MCF 10A (cell line): ENCODE measurements around the gene MYO9A. TPM values are rescaled to one million over a fixed set of nuclear protein-coding genes. Genes with fewer than 3 reads are reported as not detected.

ENCODE experiments used
- BruUV-seq: library from RNA; stranded (reverse); fragments of 400-500 nt; replicated peaks from 2 replicates; lab custom pipeline; 2021; lab: Mats Ljungman, UMichigan
- CTCF ChIA-PET: fragments of 300-600 bp; sonication (Branson Sonifier 250); formaldehyde crosslinking; extraction: SDS; loops from one replicate; lab custom pipeline; 2021; ENCODE audit warnings: antibody characterized with exemption, inconsistent platforms; lab: Yijun Ruan, JAX
- POLR2A ChIA-PET: fragments of 300-600, 350-650 bp; sonication (Branson Sonifier 250); formaldehyde crosslinking; extraction: SDS; loops from one replicate; lab custom pipeline; 2020; ENCODE audit warnings: antibody characterized with exemption, inconsistent platforms; lab: Yijun Ruan, JAX
- DNase-seq: peaks from one replicate; pipeline ENCODE4 v3.0.0-alpha.2; 2018; ENCODE audit not compliant: unreplicated experiment
- H3K27ac Mint-ChIP-seq: one replicate; pipeline ENCODE4 v1.8.0; 2022; ENCODE audit warnings: mild to moderate bottlenecking, low read depth, mixed read lengths; ENCODE audit not compliant: unreplicated experiment
- H3K27me3 Mint-ChIP-seq: one replicate; pipeline ENCODE4 v1.8.0; 2022; ENCODE audit warnings: mixed read lengths; ENCODE audit not compliant: insufficient read depth, unreplicated experiment
- H3K36me3 Mint-ChIP-seq: one replicate; pipeline ENCODE4 v1.8.0; 2022; ENCODE audit warnings: mild to moderate bottlenecking, moderate library complexity, mixed read lengths; ENCODE audit not compliant: insufficient read depth, unreplicated experiment
- H3K4me1 Mint-ChIP-seq: one replicate; pipeline ENCODE4 v1.8.0; 2022; ENCODE audit warnings: mixed read lengths; ENCODE audit not compliant: insufficient read depth, unreplicated experiment
- H3K4me3 Mint-ChIP-seq: one replicate; pipeline ENCODE4 v1.8.0; 2022; ENCODE audit warnings: mild to moderate bottlenecking, moderate library complexity, mixed read lengths; ENCODE audit not compliant: unreplicated experiment
- H3K9me3 Mint-ChIP-seq: one replicate; pipeline ENCODE4 v1.8.0; 2022; ENCODE audit warnings: mixed read lengths; ENCODE audit not compliant: unreplicated experiment
- CTCF ChIP-seq: fragments of 200-600 bp; IDR thresholded peaks from one replicate; pipeline ENCODE4 v1.8.0; 2022; ENCODE audit warnings: antibody characterized with exemption, mild to moderate bottlenecking; ENCODE audit not compliant: unreplicated experiment
- intact Hi-C: fragments of 100-400 bp; cut with micrococcal nuclease; formaldehyde crosslinking; loops from 2 replicates; pipeline ENCODE4 v1.14.1; 2022
- total RNA-seq: library from RNA; stranded (reverse); gene quantifications from 2 replicates; pipeline ENCODE4 v1.2.3, GENCODE V29; 2022

MYO9A gene
- total RNA-seq, 1 experiment from 2014 or later, result 40.8 TPM

GRCh38 chr15:72092691-72093090 is 25.3 kb downstream of the MYO9A start:
- intact Hi-C loops, result no loop called here
- no peak for TF ChIP-seq CTCF
- Mint-ChIP-seq H3K9me3 (no peaks in the 10 kb centered on the region), H3K4me3 (no peak overlapping the region), H3K27ac (no peak overlapping the region), H3K36me3 (no peaks in the 10 kb centered on the region), H3K4me1 (peaks cover 14% of the 10 kb centered on the region), H3K27me3 (no peaks in the 10 kb centered on the region)
- no TSS peak for BruUV-seq
- DNase-seq, result no peak
- POLR2A ChIA-PET, result interaction anchor here (1.0 to 1.6 kb wide), 2 partner anchors 11 to 15 kb away, joined by 3 to 4 read pairs; no protein-coding TSS in a partner anchor
- CTCF ChIA-PET, result no interaction called here

GRCh38 chr15:72092006-72092405 is 25.9 kb downstream of the MYO9A start:
- BruUV-seq, result no TSS peak
- CTCF ChIA-PET, result interaction anchor here (0.6 kb wide), 1 partner anchor 65 kb away, joined by 3 read pairs; no protein-coding TSS in a partner anchor
- TF ChIP-seq CTCF, result no peak
- Mint-ChIP-seq H3K27me3 (no peaks in the 10 kb centered on the region), H3K4me1 (peaks cover 20% of the 10 kb centered on the region), H3K4me3 (no peak overlapping the region), H3K9me3 (no peaks in the 10 kb centered on the region), H3K36me3 (no peaks in the 10 kb centered on the region), H3K27ac (no peak overlapping the region)
- POLR2A ChIA-PET, result interaction anchor here (1.0 to 1.6 kb wide), 2 partner anchors 12 to 14 kb away, joined by 3 to 4 read pairs; no protein-coding TSS in a partner anchor
- intact Hi-C loops, result no loop called here
- no peak for DNase-seq

GRCh38 chr15:72086920-72087648 is 30.9 kb downstream of the MYO9A start:
- Mint-ChIP-seq H3K9me3 (no peaks in the 10 kb centered on the region), H3K27ac (no peak overlapping the region), H3K27me3 (no peaks in the 10 kb centered on the region), H3K4me3 (no peak overlapping the region), H3K4me1 (peaks cover 24% of the 10 kb centered on the region), H3K36me3 (no peaks in the 10 kb centered on the region)
- CTCF ChIA-PET, result no interaction called here
- BruUV-seq, result no TSS peak
- intact Hi-C loops, result no loop called here
- POLR2A ChIA-PET, result no interaction called here
- no peak for TF ChIP-seq CTCF
- no peak for DNase-seq

GRCh38 chr15:72086010-72086697 is 31.8 kb downstream of the MYO9A start:
- intact Hi-C loops, result no loop called here
- Mint-ChIP-seq H3K9me3 (no peaks in the 10 kb centered on the region), H3K4me3 (no peak overlapping the region), H3K36me3 (no peaks in the 10 kb centered on the region), H3K27me3 (no peaks in the 10 kb centered on the region), H3K27ac (no peak overlapping the region), H3K4me1 (peaks cover 24% of the 10 kb centered on the region)
- TF ChIP-seq CTCF, result no peak
- no TSS peak for BruUV-seq
- peak; percentile 38 for DNase-seq
- CTCF ChIA-PET, result no interaction called here
- POLR2A ChIA-PET, result no interaction called here
